HCT116 (cell line): Measurements from ENCODE around the gene AQP1. TPM values are rescaled to one million over a fixed set of nuclear protein-coding genes. Genes with fewer than 3 reads are reported as not detected.

ENCODE experiments used
- ATAC-seq: fragments of 200-7000 bp; cut with Tn5 transposase; 2 replicates; pipeline ENCODE4 v1.9.1; 2020; ENCODE audit warnings: mild to moderate bottlenecking, moderate library complexity
- BruUV-seq: library from RNA; stranded (reverse); fragments of 400-500 nt; replicated peaks from 2 replicates; lab custom pipeline; 2021; lab: Mats Ljungman, UMichigan
- CTCF ChIA-PET: fragments of 300-600 bp; sonication (Branson Sonifier 250); formaldehyde crosslinking; loops from one replicate; lab custom pipeline; 2021; ENCODE audit warnings: antibody characterized with exemption; lab: Charles Lee
- POLR2A ChIA-PET: fragments of 300-600, 350-600 bp; sonication (Branson Sonifier 250); formaldehyde crosslinking; loops from one replicate; lab custom pipeline; 2021; ENCODE audit warnings: antibody characterized with exemption; lab: Charles Lee
- RAD21 ChIA-PET, 2 experiments: fragments of 300-600 bp; sonication (Branson Sonifier 250); formaldehyde crosslinking; loops; one replicate each; lab custom pipeline; 2023; ENCODE audit warnings: low total read pairs in 2 of 2; ENCODE audit not compliant: uncharacterized antibody in 2 of 2, unreplicated experiment in 2 of 2, low non-redundant PET in 1 of 2; lab: Charles Lee
- DNase-seq: peaks from one replicate; pipeline ENCODE4 v3.0.0-alpha.2; 2010; ENCODE audit warnings: low read depth, low spot score
- H2AFZ ChIP-seq: fragments of 200-600 bp; shearing (Covaris generic), sonication (generic); 2 replicates; pipeline ENCODE4 v1.6.1; 2017; ENCODE audit warnings: low read depth, mixed run types, mixed read lengths, antibody characterized with exemption, low read length; ENCODE audit not compliant: poor library complexity, severe bottlenecking
- H3K27ac ChIP-seq: 2 replicates; pipeline ENCODE4 v1.5.1; 2012; ENCODE audit warnings: low read depth, low read length
- H3K27me3 ChIP-seq: fragments of 200-600 bp; sonication (generic); 2 replicates; pipeline ENCODE4 v1.6.1; 2016; ENCODE audit warnings: mixed run types, low read length, mixed read lengths; ENCODE audit not compliant: insufficient read depth
- H3K36me3 ChIP-seq, 2 experiments: fragments of 200-500 bp in 1 of 2; fragments of 200-600 bp in 1 of 2; sonication (Bioruptor generic) in 1 of 2; sonication (generic) in 1 of 2; 2 replicates each; pipeline versions ENCODE4 v1.5.1 to v1.6.1; 2014 to 2016; ENCODE audit warnings: low read length in 2 of 2, inconsistent platforms in 1 of 2, mixed read lengths in 1 of 2, mixed run types in 1 of 2; ENCODE audit not compliant: insufficient read depth in 2 of 2, control insufficient read depth in 1 of 2
- H3K4me1 ChIP-seq, 2 experiments: fragments of 200-600 bp in 1 of 2; sonication (generic) in 1 of 2; 2 replicates each; pipeline versions ENCODE4 v1.5.1 to v1.6.1; 2012 to 2017; ENCODE audit warnings: low read length in 2 of 2, inconsistent platforms in 1 of 2, mild to moderate bottlenecking in 1 of 2, mixed read lengths in 1 of 2, mixed run types in 1 of 2, moderate library complexity in 1 of 2; ENCODE audit not compliant: insufficient read depth in 2 of 2, control insufficient read depth in 1 of 2
- H3K4me2 ChIP-seq: fragments of 200-600 bp; sonication (generic); 2 replicates; pipeline ENCODE4 v1.6.1; 2017; ENCODE audit warnings: mixed run types, low read length, mixed read lengths
- H3K4me3 ChIP-seq, 2 experiments: fragments of 200-600 bp in 1 of 2; sonication (generic) in 1 of 2; replicated peaks in 1 of 2; 2 replicates each; pipeline ENCODE4 v1.5.1; 2011 to 2016; ENCODE audit warnings: low read length in 2 of 2, control low read depth in 1 of 2, low read depth in 1 of 2, mild to moderate bottlenecking in 1 of 2, mixed read lengths in 1 of 2, mixed run types in 1 of 2
- H3K79me2 ChIP-seq: fragments of 200-600 bp; sonication (generic); 2 replicates; pipeline ENCODE4 v1.6.1; 2017; ENCODE audit warnings: mild to moderate bottlenecking, mixed run types, low read length, moderate library complexity, mixed read lengths; ENCODE audit not compliant: insufficient read depth
- H3K9ac ChIP-seq: fragments of 200-600 bp; sonication (generic); 2 replicates; pipeline ENCODE4 v1.6.1; 2016; ENCODE audit warnings: low read length, mixed read lengths
- H3K9me2 ChIP-seq: fragments of 200-600 bp; sonication (generic), shearing (Covaris generic); 2 replicates; pipeline ENCODE4 v1.6.1; 2017; ENCODE audit warnings: mixed run types, mild to moderate bottlenecking, moderate library complexity; ENCODE audit not compliant: insufficient read depth
- H3K9me3 ChIP-seq, 2 experiments: fragments of 200-500 bp in 1 of 2; fragments of 200-600 bp in 1 of 2; sonication (Bioruptor generic) in 1 of 2; sonication (generic) in 1 of 2; 2 replicates each; pipeline ENCODE4 v1.6.1; 2014 to 2017; ENCODE audit warnings: low read length in 2 of 2, mixed read lengths in 2 of 2, inconsistent platforms in 1 of 2, low read depth in 1 of 2, mild to moderate bottlenecking in 1 of 2, mixed run types in 1 of 2, moderate library complexity in 1 of 2; ENCODE audit not compliant: control insufficient read depth in 1 of 2, insufficient read depth in 1 of 2
- H4K20me1 ChIP-seq: fragments of 200-600 bp; sonication (generic), shearing (Covaris generic); 2 replicates; pipeline ENCODE4 v1.6.1; 2017; ENCODE audit warnings: mixed run types, mild to moderate bottlenecking, moderate library complexity; ENCODE audit not compliant: insufficient read depth
- CBX3 ChIP-seq: IDR thresholded peaks from 2 replicates; pipeline ENCODE4 v1.6.1; 2012; ENCODE audit warnings: low read depth
- CEBPB ChIP-seq: IDR thresholded peaks from 2 replicates; pipeline ENCODE4 v1.6.1; 2012; ENCODE audit warnings: low read depth
- EZH2 ChIP-seq: fragments of 200-600 bp; sonication (generic); IDR thresholded peaks from 2 replicates; pipeline ENCODE4 v1.6.1; 2017; ENCODE audit warnings: antibody characterized with exemption, mixed run types
- SIN3A ChIP-seq: IDR thresholded peaks from 2 replicates; pipeline ENCODE4 v1.6.1; 2012; ENCODE audit warnings: low read depth
- YY1 ChIP-seq: IDR thresholded peaks from 2 replicates; pipeline ENCODE4 v1.6.1; 2011; ENCODE audit warnings: low read length, low read depth, moderate library complexity, mild to moderate bottlenecking; ENCODE audit not compliant: insufficient replicate concordance; ENCODE audit errors: extremely low read depth
- intact Hi-C: fragments of 100-400 bp; cut with micrococcal nuclease; formaldehyde crosslinking; loops from 2 replicates; pipeline ENCODE4 v1.10.0; 2022
- total RNA-seq: library from RNA; stranded (reverse); gene quantifications from one replicate; pipeline ENCODE4 v1.2.1, GENCODE V29; 2021; ENCODE audit not compliant: unreplicated experiment
- TF ChIP-seq, protein P1 (sequence below): IDR thresholded peaks from 2 replicates; pipeline ENCODE4 v1.6.1; 2011; ENCODE audit warnings: mild to moderate bottlenecking, low read length, moderate library complexity; ENCODE audit not compliant: insufficient replicate concordance; ENCODE audit errors: extremely low read depth

AQP1 gene
- total RNA-seq, 1 experiment from 2014 or later: 2.0 TPM

GRCh38 chr7:30869794-30870611, 41.6 kb upstream of the AQP1 start:
- H2AFZ ChIP-seq: no peak overlapping the region
- H3K27me3 ChIP-seq: no peaks in the 10 kb centered on the region
- ChIA-PET CTCF (no interaction called here), POLR2A (no interaction called here), RAD21 (no interaction called here)
- H3K9ac ChIP-seq: no peak overlapping the region
- H3K9me3 ChIP-seq: no peaks in the 10 kb centered on the region
- no peaks in the 10 kb centered on the region for H3K9me2 ChIP-seq
- H3K4me2 ChIP-seq: no peak overlapping the region
- H4K20me1 ChIP-seq: no peaks in the 10 kb centered on the region
- H3K27ac ChIP-seq: no peak overlapping the region
- no TSS peak for BruUV-seq
- ATAC-seq (no peak), DNase-seq (no peak)
- intact Hi-C loops: no loop called here
- H3K79me2 ChIP-seq: no peaks in the 10 kb centered on the region
- H3K36me3 ChIP-seq: no peaks in the 10 kb centered on the region
- no peak overlapping the region for H3K4me3 ChIP-seq
- TF ChIP-seq YY1 (no peak), EZH2 (no peak), SIN3A (no peak), CBX3 (no peak)
- H3K4me1 ChIP-seq: no peaks in the 10 kb centered on the region

DNA sequence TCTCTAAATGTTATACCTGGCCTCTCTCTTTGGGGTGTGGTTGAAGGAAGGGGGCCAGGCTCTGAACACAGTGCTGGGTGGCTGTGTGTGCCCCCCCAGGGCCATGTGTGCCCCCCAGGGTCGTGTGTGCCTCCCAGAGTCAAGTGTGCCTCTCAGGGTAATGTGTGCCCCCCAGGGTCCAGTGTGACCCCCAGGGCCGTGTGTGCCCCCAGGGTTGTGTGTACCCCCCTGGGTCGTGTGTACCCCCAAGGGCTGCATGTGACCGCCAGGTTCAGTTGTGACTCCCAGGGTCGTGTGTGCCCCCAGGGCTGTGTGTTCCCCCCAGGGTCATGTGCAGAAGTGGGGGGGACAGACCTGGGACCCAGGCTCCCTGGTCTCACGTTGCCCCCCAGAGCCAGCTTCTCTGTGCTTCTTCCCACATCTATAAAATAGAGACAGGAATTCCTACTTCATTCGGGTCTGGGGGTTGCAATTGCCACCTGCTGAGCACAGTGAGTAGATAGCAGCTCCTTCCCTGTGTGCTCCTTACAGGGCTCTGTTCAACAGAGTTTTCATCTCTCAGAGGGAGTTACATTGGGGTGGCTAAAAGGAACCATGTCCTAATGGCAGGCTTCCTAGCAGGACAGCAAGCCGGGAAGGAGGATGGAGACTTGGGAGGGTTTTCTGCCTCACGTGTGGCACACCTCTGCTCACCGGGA, 40.7 kb upstream of the AQP1 start:
- H4K20me1 ChIP-seq: no peaks in the 10 kb centered on the region
- no peak for TF ChIP-seq CEBPB
- TF ChIP-seq, protein P1, sequence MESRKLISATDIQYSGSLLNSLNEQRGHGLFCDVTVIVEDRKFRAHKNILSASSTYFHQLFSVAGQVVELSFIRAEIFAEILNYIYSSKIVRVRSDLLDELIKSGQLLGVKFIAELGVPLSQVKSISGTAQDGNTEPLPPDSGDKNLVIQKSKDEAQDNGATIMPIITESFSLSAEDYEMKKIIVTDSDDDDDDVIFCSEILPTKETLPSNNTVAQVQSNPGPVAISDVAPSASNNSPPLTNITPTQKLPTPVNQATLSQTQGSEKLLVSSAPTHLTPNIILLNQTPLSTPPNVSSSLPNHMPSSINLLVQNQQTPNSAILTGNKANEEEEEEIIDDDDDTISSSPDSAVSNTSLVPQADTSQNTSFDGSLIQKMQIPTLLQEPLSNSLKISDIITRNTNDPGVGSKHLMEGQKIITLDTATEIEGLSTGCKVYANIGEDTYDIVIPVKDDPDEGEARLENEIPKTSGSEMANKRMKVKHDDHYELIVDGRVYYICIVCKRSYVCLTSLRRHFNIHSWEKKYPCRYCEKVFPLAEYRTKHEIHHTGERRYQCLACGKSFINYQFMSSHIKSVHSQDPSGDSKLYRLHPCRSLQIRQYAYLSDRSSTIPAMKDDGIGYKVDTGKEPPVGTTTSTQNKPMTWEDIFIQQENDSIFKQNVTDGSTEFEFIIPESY: no peak
- intact Hi-C loops: no loop called here
- ATAC-seq (no peak), DNase-seq (no peak)
- no peaks in the 10 kb centered on the region for H3K4me1 ChIP-seq
- H3K79me2 ChIP-seq: no peaks in the 10 kb centered on the region
- no peak overlapping the region for H3K4me2 ChIP-seq
- POLR2A ChIA-PET: no interaction called here
- CTCF ChIA-PET: no interaction called here
- no peaks in the 10 kb centered on the region for H3K9me3 ChIP-seq
- H3K27ac ChIP-seq: no peak overlapping the region
- RAD21 ChIA-PET: no interaction called here
- H3K36me3 ChIP-seq: no peaks in the 10 kb centered on the region
- no peaks in the 10 kb centered on the region for H3K27me3 ChIP-seq
- H3K4me3 ChIP-seq: no peak overlapping the region
- no peak overlapping the region for H3K9ac ChIP-seq
- no peak overlapping the region for H2AFZ ChIP-seq
- no peaks in the 10 kb centered on the region for H3K9me2 ChIP-seq
- BruUV-seq: no TSS peak
